SK-N-SH (cell line): ENCODE results near the gene HUNK. TPM values are rescaled to one million over a fixed set of nuclear protein-coding genes. Genes with fewer than 3 reads are reported as not detected.

ENCODE experiments used
- CTCF ChIA-PET: fragments of 300-600, 350-600 bp; formaldehyde crosslinking; extraction: SDS; loops from one replicate; lab custom pipeline; 2021; lab: Yijun Ruan, JAX
- POLR2A ChIA-PET: fragments of 350-600 bp; sonication (Branson Sonifier 250); formaldehyde crosslinking; extraction: SDS; loops from one replicate; lab custom pipeline; 2020; ENCODE audit warnings: antibody characterized with exemption, inconsistent platforms; lab: Yijun Ruan, JAX
- DNase-seq: peaks from one replicate; pipeline ENCODE4 v3.0.0; 2012
- H2AFZ ChIP-seq: fragments of 200-600 bp; sonication (generic); 2 replicates; pipeline ENCODE4 v1.8.1; 2016; ENCODE audit warnings: antibody characterized with exemption, mild to moderate bottlenecking, low read depth
- H3F3A ChIP-seq: fragments of 200-600 bp; sonication (generic); replicated peaks from 2 replicates; pipeline ENCODE3; 2016; ENCODE audit warnings: antibody characterized with exemption, mild to moderate bottlenecking; ENCODE audit not compliant: insufficient read depth
- H3K27ac ChIP-seq, 2 experiments: fragments of 200-500 bp in 1 of 2; fragments of 200-600 bp in 1 of 2; sonication (Bioruptor generic) in 1 of 2; sonication (generic), shearing (Covaris generic) in 1 of 2; 2 replicates each; pipeline versions ENCODE4 v1.5.1 to v1.6.1; 2014 to 2016; ENCODE audit warnings: low read depth in 2 of 2, inconsistent platforms in 1 of 2, low read length in 1 of 2, mild to moderate bottlenecking in 1 of 2, mixed read lengths in 1 of 2
- H3K27me3 ChIP-seq: fragments of 200-600 bp; sonication (generic), shearing (Covaris generic); 2 replicates; pipeline ENCODE4 v1.6.1; 2016; ENCODE audit warnings: mixed run types; ENCODE audit not compliant: insufficient read depth
- H3K36me3 ChIP-seq, 2 experiments: fragments of 200-500 bp in 1 of 2; fragments of 200-600 bp in 1 of 2; sonication (Bioruptor generic) in 1 of 2; sonication (generic) in 1 of 2; replicated peaks in 1 of 2; 2 replicates each; pipeline versions ENCODE3 to v1.5.1; 2014 to 2016; ENCODE audit warnings: low read length in 1 of 2, mild to moderate bottlenecking in 1 of 2; ENCODE audit not compliant: insufficient read depth in 2 of 2, control insufficient read depth in 1 of 2
- H3K4me1 ChIP-seq, 2 experiments: fragments of 200-500 bp in 1 of 2; fragments of 200-600 bp in 1 of 2; sonication (Bioruptor generic) in 1 of 2; sonication (generic), shearing (Covaris generic) in 1 of 2; 2 replicates each; pipeline versions ENCODE4 v1.5.1 to v1.6.1; 2014 to 2016; ENCODE audit warnings: low read depth in 1 of 2, low read length in 1 of 2, mixed run types in 1 of 2; ENCODE audit not compliant: insufficient read depth in 2 of 2, control insufficient read depth in 1 of 2
- H3K4me2 ChIP-seq: fragments of 200-600 bp; sonication (generic), shearing (Covaris generic); 2 replicates; pipeline ENCODE4 v1.6.1; 2017; ENCODE audit warnings: mixed run types
- H3K4me3 ChIP-seq, 2 experiments: fragments of 200-500 bp in 1 of 2; fragments of 200-600 bp in 1 of 2; sonication (Bioruptor generic) in 1 of 2; sonication (generic), shearing (Covaris generic) in 1 of 2; 2 replicates each; pipeline versions ENCODE4 v1.5.1 to v1.8.1; 2014 to 2016; ENCODE audit warnings: low read depth in 2 of 2, inconsistent platforms in 1 of 2, low read length in 1 of 2, mild to moderate bottlenecking in 1 of 2, mixed read lengths in 1 of 2, moderate library complexity in 1 of 2
- H3K79me2 ChIP-seq: fragments of 200-600 bp; sonication (generic); 2 replicates; pipeline ENCODE4 v1.8.1; 2017; ENCODE audit warnings: mild to moderate bottlenecking; ENCODE audit not compliant: insufficient read depth
- H3K9ac ChIP-seq: fragments of 200-600 bp; sonication (generic); 2 replicates; pipeline ENCODE4 v1.6.1; 2017; ENCODE audit warnings: mixed run types
- H3K9me2 ChIP-seq: fragments of 200-600 bp; sonication (generic); 2 replicates; pipeline ENCODE4 v1.6.1; 2017; ENCODE audit warnings: mixed run types
- H3K9me3 ChIP-seq: fragments of 200-600 bp; sonication (generic); 2 replicates; pipeline ENCODE4 v1.6.1; 2017; ENCODE audit warnings: mixed run types, mild to moderate bottlenecking, moderate library complexity
- H4K20me1 ChIP-seq: fragments of 200-600 bp; sonication (generic); 2 replicates; pipeline ENCODE4 v1.6.1; 2017; ENCODE audit warnings: mild to moderate bottlenecking, mixed run types; ENCODE audit not compliant: insufficient read depth
- CHD2 ChIP-seq: fragments of 150-350 bp; IDR thresholded peaks from 2 replicates; pipeline ENCODE4 v1.6.1; 2018; ENCODE audit warnings: low read length; ENCODE audit not compliant: partially characterized antibody
- FOXM1 ChIP-seq: IDR thresholded peaks from 2 replicates; pipeline ENCODE4 v1.4.0; 2012; ENCODE audit warnings: low read depth, mild to moderate bottlenecking
- GABPA ChIP-seq: IDR thresholded peaks from 2 replicates; pipeline ENCODE4 v1.4.0; 2012; ENCODE audit warnings: low read depth, mild to moderate bottlenecking
- GATA2 ChIP-seq: sonication (generic); formaldehyde crosslinking; IDR thresholded peaks from 2 replicates; pipeline ENCODE4 v1.5.0; 2020; ENCODE audit warnings: mild to moderate bottlenecking, missing genetic modification reagents
- NFIC ChIP-seq: IDR thresholded peaks from 2 replicates; pipeline ENCODE4 v1.4.0; 2012; ENCODE audit warnings: borderline replicate concordance
- POLR2AphosphoS5 ChIP-seq: IDR thresholded peaks from 2 replicates; pipeline ENCODE4 v1.6.1; 2012; ENCODE audit warnings: low read depth, low read length
- REST ChIP-seq: IDR thresholded peaks from 2 replicates; pipeline ENCODE4 v1.6.1; 2012; ENCODE audit warnings: mild to moderate bottlenecking, low read depth, low read length, moderate library complexity
- RXRA ChIP-seq: IDR thresholded peaks from 2 replicates; pipeline ENCODE4 v1.4.0; 2012; ENCODE audit warnings: low read depth, mild to moderate bottlenecking, borderline replicate concordance
- TAF1 ChIP-seq: IDR thresholded peaks from 2 replicates; pipeline ENCODE4 v1.6.1; 2012; ENCODE audit warnings: low read depth, mild to moderate bottlenecking, low read length, moderate library complexity, borderline replicate concordance
- TCF12 ChIP-seq: IDR thresholded peaks from 2 replicates; pipeline ENCODE4 v1.4.0; 2012
- YY1 ChIP-seq: IDR thresholded peaks from 2 replicates; pipeline ENCODE4 v1.4.0; 2012; ENCODE audit warnings: low read depth, mild to moderate bottlenecking
- WGBS: methylation state at CpG from one replicate; pipeline ENCODE4 v1.1.6; 2017; ENCODE audit warnings: low lambda C conversion rate; 5-methylcytosine and 5-hydroxymethylcytosine counted together
- polyA plus RNA-seq, 3 experiments: library from polyadenylated mRNA; depleted of rRNA; stranded (reverse); fragments of >200 nt; gene quantifications; 2 replicates each; pipeline ENCODE4 v1.2.3, GENCODE V29; 2012
- TF ChIP-seq, protein P1 (sequence below): fragments of 150-350 bp; IDR thresholded peaks from 2 replicates; pipeline ENCODE4 v1.6.1; 2017; ENCODE audit warnings: antibody characterized with exemption, low read length, low read depth, borderline replicate concordance

The HUNK gene
- polyA plus RNA-seq, 1 of the 3 experiments (the other 2 are of a cell fraction), result 0.31 TPM

DNA sequence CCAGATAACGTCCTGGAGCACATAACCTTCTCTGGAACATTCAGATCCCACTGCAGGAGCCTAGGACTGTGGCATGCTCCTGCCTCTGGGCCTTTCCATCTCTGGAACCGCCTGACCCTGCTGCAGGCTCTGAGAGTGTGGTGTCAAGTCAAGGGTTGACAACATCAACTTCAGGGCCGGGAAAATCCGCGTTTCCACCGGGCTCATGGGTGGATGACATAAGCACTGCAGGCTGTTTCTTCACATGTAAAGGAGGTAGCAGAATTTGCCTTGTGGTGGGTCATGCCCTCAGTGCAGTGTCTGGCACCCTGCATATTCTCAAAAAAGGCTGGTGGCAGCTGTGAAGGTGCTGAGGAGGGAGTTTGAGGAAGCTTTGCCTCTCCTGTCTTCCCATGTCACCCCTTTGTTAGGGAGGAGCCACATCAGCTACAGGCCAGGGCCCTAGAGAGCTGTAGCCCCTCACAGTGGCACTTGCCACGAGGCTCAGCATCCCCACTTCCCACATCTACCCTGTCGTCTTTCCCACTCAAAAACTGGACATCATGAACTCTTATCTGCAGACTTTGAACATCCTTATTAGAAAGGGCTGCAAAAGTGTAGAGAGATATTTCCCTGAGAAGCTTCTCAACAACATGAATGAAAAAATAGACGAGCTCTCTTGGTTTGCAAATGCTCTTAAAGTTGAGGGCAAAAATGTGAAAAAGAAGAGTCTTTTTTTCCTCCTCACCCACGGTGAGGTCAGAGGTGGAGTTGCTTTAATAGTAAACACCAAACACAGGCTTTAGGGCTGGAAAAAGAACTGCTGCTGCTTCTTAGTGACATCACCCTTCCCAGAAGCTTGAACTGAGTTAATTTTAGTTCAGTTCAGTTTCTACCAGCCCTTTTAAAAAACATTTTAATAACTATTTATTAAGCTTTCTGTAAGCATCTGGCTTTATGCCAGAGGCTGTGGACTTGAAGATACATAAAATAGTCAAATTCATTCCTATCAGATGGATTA lies 121.3 kb downstream of the HUNK start:
- POLR2A ChIA-PET, result no interaction called here
- H3K9me2 ChIP-seq, result no peaks in the 10 kb centered on the region
- H3K36me3 ChIP-seq, result no peaks in the 10 kb centered on the region
- no peaks in the 10 kb centered on the region for H3F3A ChIP-seq
- no peak for DNase-seq
- H3K9ac ChIP-seq, result no peak overlapping the region
- 61% methylated on average over 6 of the region's 10 CpGs for WGBS
- no peak overlapping the region for H2AFZ ChIP-seq
- CTCF ChIA-PET, result interaction anchor here (1.4 to 1.7 kb wide), 2 partner anchors 9 kb away, joined by 3 to 4 read pairs; no protein-coding TSS in a partner anchor
- H3K4me2 ChIP-seq, result no peak overlapping the region
- H4K20me1 ChIP-seq, result no peaks in the 10 kb centered on the region
- TF ChIP-seq GATA2 (CRISPR knock-in tag), result no peak
- TF ChIP-seq TCF12, result no peak
- TF ChIP-seq FOXM1, result no peak
- TF ChIP-seq REST, result no peak
- TF ChIP-seq TAF1, result no peak
- TF ChIP-seq POLR2AphosphoS5, result no peak
- TF ChIP-seq, protein P1, sequence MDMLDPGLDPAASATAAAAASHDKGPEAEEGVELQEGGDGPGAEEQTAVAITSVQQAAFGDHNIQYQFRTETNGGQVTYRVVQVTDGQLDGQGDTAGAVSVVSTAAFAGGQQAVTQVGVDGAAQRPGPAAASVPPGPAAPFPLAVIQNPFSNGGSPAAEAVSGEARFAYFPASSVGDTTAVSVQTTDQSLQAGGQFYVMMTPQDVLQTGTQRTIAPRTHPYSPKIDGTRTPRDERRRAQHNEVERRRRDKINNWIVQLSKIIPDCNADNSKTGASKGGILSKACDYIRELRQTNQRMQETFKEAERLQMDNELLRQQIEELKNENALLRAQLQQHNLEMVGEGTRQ, result no peak
- no peak for TF ChIP-seq YY1
- no peak for TF ChIP-seq CHD2
- no peak for TF ChIP-seq NFIC
- no peak for TF ChIP-seq GABPA
- TF ChIP-seq RXRA, result no peak
- H3K27me3 ChIP-seq, result no peaks in the 10 kb centered on the region
- H3K27ac ChIP-seq, result no peak overlapping the region
- no peaks in the 10 kb centered on the region for H3K9me3 ChIP-seq
- no peak overlapping the region for H3K4me3 ChIP-seq
- no peaks in the 10 kb centered on the region for H3K79me2 ChIP-seq
- no peaks in the 10 kb centered on the region; a peak in 1 of 4 replicates for H3K4me1 ChIP-seq
